Measurements from ENCODE around the gene SHH. TPM values are rescaled to one million over a fixed set of nuclear protein-coding genes. Genes with fewer than 3 reads are reported as not detected.
A peak's percentile ranks its signal among the peaks of the same experiment; 100 is the strongest.

SHH gene
- total RNA-seq, 4 donors from 2014 or later: not detected

GRCh38 chr7:155769701-155770100 is 42.6 kb downstream of the SHH start:
- no peak for DNase-seq
- Histone ChIP-seq H3K27ac (no peak overlapping the region), H3K36me3 (peaks cover 5 to 97% (median 35%) of the 10 kb centered on the region in 3 donors), H3K4me3 (no peak overlapping the region), H3K27me3 (no peaks in the 10 kb centered on the region), H3K9me3 (no peaks in the 10 kb centered on the region), H3K4me1 (peaks cover 0 to 9% (median 0%) of the 10 kb centered on the region in 3 donors)
- intact Hi-C loops (cut with DNase I): loop anchor here (10.0 kb wide), 1 partner anchor 165 kb away; no protein-coding TSS in a partner anchor
- WGBS, 2 donors: 71 to 83% methylated on average over 6 of the region's 6 CpGs
- TF ChIP-seq CTCF (IDR thresholded peaks at IDR 0.05): no peak
- no peak for TF ChIP-seq POLR2A (IDR thresholded peaks at IDR 0.05)

- Histone ChIP-seq H3K27me3 (no peaks in the 10 kb centered on the region), H3K4me3 (no peak overlapping the region), H3K27ac (no peak overlapping the region), H3K9me3 (no peaks in the 10 kb centered on the region), H3K36me3 (peaks cover 0 to 97% (median 36%) of the 10 kb centered on the region in 3 donors), H3K4me1 (peaks cover 0 to 33% (median 0%) of the 10 kb centered on the region in 3 donors)
- intact Hi-C loops (cut with DNase I): no loop called here
- TF ChIP-seq POLR2A (IDR thresholded peaks at IDR 0.05): no peak
- TF ChIP-seq CTCF (IDR thresholded peaks at IDR 0.05): no peak
- no peak for DNase-seq
- 91 to 93% methylated on average over 11 to 12 of the region's 12 CpGs for WGBS, 2 donors
These were observed 45.0 kb downstream of the SHH start for GRCh38 chr7:155766966-155767916.

- Histone ChIP-seq H3K27me3 (no peaks in the 10 kb centered on the region), H3K4me1 (peaks cover 0 to 34% (median 3%) of the 10 kb centered on the region in 3 donors), H3K4me3 (no peak overlapping the region), H3K9me3 (no peaks in the 10 kb centered on the region), H3K36me3 (peaks cover 0 to 88% (median 36%) of the 10 kb centered on the region in 3 donors), H3K27ac (no peak overlapping the region)
- no peak for DNase-seq
- intact Hi-C loops (cut with DNase I): no loop called here
- WGBS, 2 donors: 73 to 94% methylated on average over 3 of the region's 12 CpGs
- TF ChIP-seq CTCF (IDR thresholded peaks at IDR 0.05) (no peak), POLR2A (IDR thresholded peaks at IDR 0.05) (no peak)
These were observed 45.9 kb downstream of the SHH start for GRCh38 chr7:155766386-155766785.

- intact Hi-C loops (cut with DNase I): no loop called here
- TF ChIP-seq POLR2A (IDR thresholded peaks at IDR 0.05): no peak
- no peak for TF ChIP-seq CTCF (IDR thresholded peaks at IDR 0.05)
- 94 to 95% methylated on average over 8 of the region's 8 CpGs for WGBS, 2 donors
These were observed 46.8 kb downstream of the SHH start for GRCh38 chr7:155765458-155765857.

GRCh38 chr7:155764438-155764793 is 47.8 kb downstream of the SHH start:
- peaks cover 0 to 85% (median 27%) of the 10 kb centered on the region in 3 donors for H3K36me3 ChIP-seq
- no peak overlapping the region for H3K4me3 ChIP-seq
- H3K4me1 ChIP-seq: peaks cover 0 to 27% (median 3%) of the 10 kb centered on the region in 3 donors
- no peaks in the 10 kb centered on the region for H3K27me3 ChIP-seq
- peak overlapping the region in 1 of 4 donors; percentile 14 for H3K27ac ChIP-seq
- intact Hi-C loops (cut with DNase I): no loop called here
- DNase-seq: no peak
- TF ChIP-seq POLR2A (IDR thresholded peaks at IDR 0.05) (no peak), CTCF (IDR thresholded peaks at IDR 0.05) (no peak)
- 79 to 97% methylated on average over 3 to 7 of the region's 7 CpGs for WGBS, 2 donors
- no peaks in the 10 kb centered on the region for H3K9me3 ChIP-seq

More at GRCh38 chr7:155765458-155765857, 46.8 kb downstream of the SHH start:
- no peak for DNase-seq
- no peaks in the 10 kb centered on the region for H3K9me3 ChIP-seq
- H3K4me3 ChIP-seq: no peak overlapping the region
- no peaks in the 10 kb centered on the region for H3K27me3 ChIP-seq
- peaks cover 0 to 34% (median 3%) of the 10 kb centered on the region in 3 donors for H3K4me1 ChIP-seq
- H3K36me3 ChIP-seq: peaks cover 0 to 86% (median 36%) of the 10 kb centered on the region in 3 donors
- no peak overlapping the region for H3K27ac ChIP-seq
